ENCODE measurements around the gene GAS2L3. TPM values are rescaled to one million over a fixed set of nuclear protein-coding genes. Genes with fewer than 3 reads are reported as not detected.

GAS2L3 gene
- polyA plus RNA-seq, 1 of the 3 experiments (the other 2 are of a cell fraction), result 1.6 TPM

GRCh38 chr12:100579844-100580243, 6.4 kb downstream of the GAS2L3 start:
- Histone ChIP-seq H3F3A (replicated peaks; ENCODE audit: insufficient read depth) (peaks cover 15% of the 10 kb centered on the region), H3K4me1 (ENCODE audit: control insufficient read depth in 1 of 2, insufficient read depth in 2 of 2, low read depth in 1 of 2, low read length in 1 of 2) (peaks cover 0 to 12% of the 10 kb centered on the region in 2 experiments; a peak in 2 of 4 replicates), H3K9ac (no peak overlapping the region), H3K27me3 (ENCODE audit: insufficient read depth) (no peaks in the 10 kb centered on the region), H3K9me3 (peaks cover 10% of the 10 kb centered on the region; the same call in 1 of the 2 replicates), H3K4me3 (ENCODE audit: low read depth in 2 of 2, low read length in 1 of 2) (no peak overlapping the region), H3K9me2 (no peaks in the 10 kb centered on the region), H2AFZ (ENCODE audit: low read depth) (no peak overlapping the region), H3K4me2 (no peak overlapping the region), H4K20me1 (ENCODE audit: insufficient read depth) (no peaks in the 10 kb centered on the region; the same call in 1 of the 2 replicates), H3K79me2 (ENCODE audit: insufficient read depth) (peaks cover 98% of the 10 kb centered on the region), H3K27ac (ENCODE audit: low read depth in 2 of 2, low read length in 1 of 2) (no peak overlapping the region), H3K36me3 (replicated peaks in 1 of 2; ENCODE audit: control insufficient read depth in 1 of 2, insufficient read depth in 2 of 2, low read length in 1 of 2) (no peaks in the 10 kb centered on the region)
- POLR2A ChIA-PET, result no interaction called here
- CTCF ChIA-PET, result no interaction called here
- WGBS (ENCODE audit: low lambda C conversion rate), result 84% methylated on average over 2 of the region's 2 CpGs
- no peak for DNase-seq
- TF ChIP-seq GATA2 (CRISPR knock-in tag; IDR thresholded peaks at IDR 0.05), result no peak
- TF ChIP-seq RFX5 (IDR thresholded peaks at IDR 0.05; ENCODE audit: low read length), result no peak
- no peak for TF ChIP-seq FOXM1 (IDR thresholded peaks at IDR 0.05; ENCODE audit: low read depth)
- TF ChIP-seq PBX3 (IDR thresholded peaks at IDR 0.05), result no peak
- TF ChIP-seq USF1 (IDR thresholded peaks at IDR 0.05; ENCODE audit: borderline replicate concordance, low read depth), result no peak
- no peak for TF ChIP-seq NRF1 (IDR thresholded peaks at IDR 0.05; ENCODE audit: low read depth, low read length)
- TF ChIP-seq NFIC (IDR thresholded peaks at IDR 0.05; ENCODE audit: borderline replicate concordance), result no peak
- TF ChIP-seq CTCF (IDR thresholded peaks at IDR 0.05), result no peak
- TF ChIP-seq ELF1 (IDR thresholded peaks at IDR 0.05), result no peak
- no peak for TF ChIP-seq YY1 (IDR thresholded peaks at IDR 0.05; ENCODE audit: low read depth)
- TF ChIP-seq REST (IDR thresholded peaks at IDR 0.05; ENCODE audit: low read depth, low read length), result no peak
- TF ChIP-seq TEAD4 (IDR thresholded peaks at IDR 0.05; ENCODE audit: borderline replicate concordance, insufficient read depth), result no peak
- TF ChIP-seq ZBTB33 (IDR thresholded peaks at IDR 0.05; ENCODE audit: borderline replicate concordance, low read depth), result no peak
- no peak for TF ChIP-seq FOXJ3 (CRISPR knock-in tag; IDR thresholded peaks at IDR 0.05)
- no peak for TF ChIP-seq JUND (IDR thresholded peaks at IDR 0.05)
- TF ChIP-seq EP300 (IDR thresholded peaks at IDR 0.05; ENCODE audit: borderline replicate concordance in 1 of 2, low read depth in 1 of 2, low read length in 1 of 2), result no peak
- TF ChIP-seq CHD2 (IDR thresholded peaks at IDR 0.05; ENCODE audit: low read length, partially characterized antibody), result no peak
- TF ChIP-seq TAF1 (IDR thresholded peaks at IDR 0.05; ENCODE audit: borderline replicate concordance, low read depth, low read length), result no peak
- TF ChIP-seq MEF2A (IDR thresholded peaks at IDR 0.05; ENCODE audit: borderline replicate concordance, low read depth), result no peak
- no peak for TF ChIP-seq RCOR1 (IDR thresholded peaks at IDR 0.05; ENCODE audit: low read length)
